Esophagus muscularis mucosa (tissue), 4 donors: ENCODE measurements around the gene POLR2H.

Experiments
- EP300 ChIP-seq: sonication (generic); formaldehyde crosslinking; IDR thresholded peaks from one replicate; pipeline ENCODE4 v1.6.1; 2017; ENCODE audit warnings: antibody characterized with exemption
- POLR2A ChIP-seq: fragments of 450-650 bp; IDR thresholded peaks from one replicate; pipeline ENCODE4 v1.6.1; 2017; ENCODE audit warnings: antibody characterized with exemption, moderate library complexity, mild to moderate bottlenecking, low read depth
- TF ChIP-seq, protein P1 (sequence below), 3 experiments: fragments of 200-600 bp in 2 of 3; fragments of 450-650 bp in 1 of 3; sonication (generic) in 2 of 3; IDR thresholded peaks; one replicate each; pipeline ENCODE4 v1.5.1; 2017 to 2019; ENCODE audit warnings: antibody characterized with exemption in 3 of 3, mild to moderate bottlenecking in 2 of 3, moderate library complexity in 1 of 3

DNA sequence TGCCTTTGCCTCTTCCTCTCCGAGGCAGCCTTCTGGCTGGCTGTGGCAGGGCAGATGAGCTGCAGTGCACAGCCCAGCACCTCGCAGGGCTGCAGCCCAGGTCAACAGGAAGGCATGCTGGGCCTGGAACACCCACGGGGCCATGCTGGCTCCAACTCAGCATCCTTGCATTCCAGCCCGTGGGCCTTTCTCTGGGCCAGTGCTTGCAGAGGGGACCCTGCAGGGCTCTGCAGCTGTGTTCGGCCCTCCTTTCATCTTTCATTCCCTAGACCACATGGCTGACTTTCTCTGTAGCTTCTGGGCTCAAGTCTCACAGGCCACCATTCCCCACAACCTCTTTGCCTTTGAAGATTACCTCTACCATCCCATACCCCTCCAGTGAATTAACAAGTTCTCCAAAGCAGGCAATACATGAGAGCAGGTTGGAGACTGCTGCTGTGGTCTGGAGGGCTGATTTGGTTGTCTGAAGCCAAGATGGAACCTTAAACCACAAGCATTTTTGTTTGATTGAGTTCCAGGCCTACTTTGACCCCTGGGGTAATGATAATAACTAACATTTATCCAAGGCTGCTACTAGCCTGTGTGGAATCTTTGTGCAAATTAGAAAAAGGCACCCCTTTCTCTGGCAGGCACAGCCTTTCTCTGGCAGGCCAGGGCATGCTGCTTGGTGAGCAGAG, 18.2 kb upstream of the POLR2H start:
- TF ChIP-seq, protein P1, sequence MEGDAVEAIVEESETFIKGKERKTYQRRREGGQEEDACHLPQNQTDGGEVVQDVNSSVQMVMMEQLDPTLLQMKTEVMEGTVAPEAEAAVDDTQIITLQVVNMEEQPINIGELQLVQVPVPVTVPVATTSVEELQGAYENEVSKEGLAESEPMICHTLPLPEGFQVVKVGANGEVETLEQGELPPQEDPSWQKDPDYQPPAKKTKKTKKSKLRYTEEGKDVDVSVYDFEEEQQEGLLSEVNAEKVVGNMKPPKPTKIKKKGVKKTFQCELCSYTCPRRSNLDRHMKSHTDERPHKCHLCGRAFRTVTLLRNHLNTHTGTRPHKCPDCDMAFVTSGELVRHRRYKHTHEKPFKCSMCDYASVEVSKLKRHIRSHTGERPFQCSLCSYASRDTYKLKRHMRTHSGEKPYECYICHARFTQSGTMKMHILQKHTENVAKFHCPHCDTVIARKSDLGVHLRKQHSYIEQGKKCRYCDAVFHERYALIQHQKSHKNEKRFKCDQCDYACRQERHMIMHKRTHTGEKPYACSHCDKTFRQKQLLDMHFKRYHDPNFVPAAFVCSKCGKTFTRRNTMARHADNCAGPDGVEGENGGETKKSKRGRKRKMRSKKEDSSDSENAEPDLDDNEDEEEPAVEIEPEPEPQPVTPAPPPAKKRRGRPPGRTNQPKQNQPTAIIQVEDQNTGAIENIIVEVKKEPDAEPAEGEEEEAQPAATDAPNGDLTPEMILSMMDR (IDR thresholded peaks at IDR 0.05) = no peak
- TF ChIP-seq POLR2A (no peak), EP300 (no peak)
